ENCODE data around the gene BBX. TPM values are rescaled to one million over a fixed set of nuclear protein-coding genes. Genes with fewer than 3 reads are reported as not detected.

The BBX gene
- total and polyA plus RNA-seq, 2 experiments from 2014 or later = 52.4 to 60.8 TPM

DNA sequence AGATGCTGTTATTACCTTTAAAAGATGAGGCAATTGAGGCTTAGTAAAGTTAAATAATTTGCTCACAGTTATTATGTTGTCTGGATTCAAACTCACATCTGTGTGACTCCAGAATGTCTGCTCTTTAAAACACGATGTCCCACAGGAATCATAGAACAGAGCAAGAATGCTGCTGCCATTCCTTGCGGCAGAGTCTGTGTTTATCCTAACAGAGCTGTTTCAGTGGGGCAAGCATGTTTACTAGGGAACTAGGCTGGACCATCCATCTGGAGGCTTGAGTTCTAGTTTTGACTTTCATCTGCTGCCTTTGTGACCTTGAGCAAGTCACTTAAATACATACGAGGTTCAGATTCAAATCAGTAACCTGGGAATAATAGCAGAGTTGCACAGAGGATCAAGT is 72.1 kb downstream of the BBX start:
- Histone ChIP-seq H3K27ac (no peak overlapping the region), H2AFZ (no peak overlapping the region), H3K9me2 (ENCODE audit: insufficient read depth) (no peaks in the 10 kb centered on the region), H3K4me3 (no peak overlapping the region), H3K27me3 (replicated peaks; ENCODE audit: insufficient read depth) (no peaks in the 10 kb centered on the region), H3F3A (ENCODE audit: insufficient read depth) (peaks cover 7% of the 10 kb centered on the region; the same call in 1 of the 2 replicates), H3K79me2 (ENCODE audit: insufficient read depth) (peaks cover 18% of the 10 kb centered on the region; the same call in 1 of the 2 replicates), H4K20me1 (ENCODE audit: insufficient read depth) (no peaks in the 10 kb centered on the region), H3K36me3 (ENCODE audit: low read depth) (0 out of 2 replicates have a peak, but pooled peaks cover 1% of the 10 kb centered on the region), H3K9me3 (ENCODE audit: low read depth) (no peaks in the 10 kb centered on the region), H3K4me2 (ENCODE audit: unreplicated experiment) (no peak overlapping the region), H3K9ac (no peak overlapping the region), H3K4me1 (ENCODE audit: insufficient read depth) (peaks cover 10% of the 10 kb centered on the region)
- 83 to 90% methylated on average over 3 of the region's 3 CpGs for WGBS, 2 experiments (ENCODE audit: low coverage in 1 of 2, low lambda C conversion rate in 2 of 2, missing lambda C conversion rate in 2 of 2)
- in situ Hi-C loops (cut with MboI) = no loop called here
- TF ChIP-seq EZH2phosphoT487 (IDR thresholded peaks at IDR 0.05; ENCODE audit: insufficient read depth, low read depth) (no peak), EZH2 (IDR thresholded peaks at IDR 0.05; ENCODE audit: insufficient read depth, poor library complexity, severe bottlenecking) (no peak)
- no peak for DNase-seq

DNA sequence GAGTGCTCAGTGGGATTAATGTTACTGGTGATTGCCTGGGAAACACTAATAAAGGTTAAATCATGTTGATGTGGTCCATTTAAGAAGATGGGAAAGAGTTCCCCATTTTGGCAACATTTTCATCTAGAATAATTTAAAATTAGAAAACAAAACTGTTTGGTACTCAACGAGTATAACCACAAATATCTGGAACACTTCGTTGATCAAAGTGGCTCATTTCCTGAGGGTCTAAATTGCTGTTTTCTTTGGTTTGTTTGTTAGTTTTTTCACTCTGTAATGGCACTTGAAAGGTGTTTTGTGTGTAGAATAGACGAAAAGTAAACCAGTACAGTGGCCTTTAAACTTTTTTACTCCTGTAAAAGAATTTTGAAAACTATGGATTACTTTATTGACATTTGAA is 73.9 kb downstream of the BBX start:
- TF ChIP-seq EZH2 (IDR thresholded peaks at IDR 0.05; ENCODE audit: insufficient read depth, poor library complexity, severe bottlenecking) = no peak
- TF ChIP-seq EZH2phosphoT487 (IDR thresholded peaks at IDR 0.05; ENCODE audit: insufficient read depth, low read depth) = no peak
- WGBS, 2 experiments (ENCODE audit: low coverage in 1 of 2, low lambda C conversion rate in 2 of 2, missing lambda C conversion rate in 2 of 2) = 37 to 43% methylated on average over 3 of the region's 3 CpGs
- H3K9me2 ChIP-seq (ENCODE audit: insufficient read depth) = no peaks in the 10 kb centered on the region

DNA sequence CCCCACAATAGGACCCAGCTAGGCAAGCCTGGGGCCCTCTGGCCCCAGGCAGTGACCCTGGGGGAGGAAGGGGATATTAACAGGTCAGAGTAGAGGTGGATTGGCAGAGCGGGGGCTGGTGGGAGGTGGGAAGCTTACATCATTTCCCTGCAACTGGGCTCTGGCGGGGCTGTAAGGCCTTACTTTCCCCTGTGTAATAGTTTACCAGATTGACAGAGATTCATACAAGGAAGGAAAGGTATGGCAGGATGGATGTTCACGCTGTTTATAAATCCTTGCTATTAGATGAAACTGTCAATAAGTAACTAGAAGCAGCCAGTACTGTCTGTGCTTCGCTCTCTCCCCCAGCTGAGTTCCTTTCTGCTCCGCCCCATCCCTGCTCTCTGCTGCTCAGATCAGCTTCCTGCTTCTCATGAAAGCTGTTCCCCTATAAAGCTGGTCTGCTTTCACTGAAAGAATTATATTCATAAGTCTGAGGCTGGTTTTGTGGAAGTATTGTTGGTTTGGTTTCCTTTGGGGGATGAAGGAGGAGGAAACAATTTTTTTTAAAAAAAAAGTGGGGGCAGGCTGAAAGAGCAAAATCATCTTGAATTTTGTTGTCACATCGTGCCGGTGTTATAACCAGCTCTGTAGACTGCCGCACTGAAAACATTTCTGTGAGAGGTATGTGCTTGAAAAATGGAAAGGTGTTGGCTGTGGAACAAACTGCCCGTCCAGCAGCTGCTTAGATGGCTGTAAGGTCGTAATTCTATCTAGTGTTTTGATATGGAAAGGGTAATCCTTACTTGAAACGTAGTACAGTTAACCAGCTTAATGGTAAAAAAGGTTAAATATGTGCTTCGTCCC is 76.4 kb downstream of the BBX start:
- peaks cover 26% of the 10 kb centered on the region for H3K4me1 ChIP-seq (ENCODE audit: insufficient read depth)
- H2AFZ ChIP-seq = peak overlapping the region; percentile 95

More for the DNA sequence above, 73.9 kb downstream of the BBX start:
- H3F3A ChIP-seq (ENCODE audit: insufficient read depth) = peaks cover 19% of the 10 kb centered on the region; the same call in 1 of the 2 replicates
- H3K4me2 ChIP-seq (ENCODE audit: unreplicated experiment) = no peak overlapping the region
- no peaks in the 10 kb centered on the region for H4K20me1 ChIP-seq (ENCODE audit: insufficient read depth)
- no peak overlapping the region for H2AFZ ChIP-seq
- no peaks in the 10 kb centered on the region for H3K36me3 ChIP-seq (ENCODE audit: low read depth)
- DNase-seq = no peak
- peaks cover 32% of the 10 kb centered on the region for H3K79me2 ChIP-seq (ENCODE audit: insufficient read depth)
- H3K27ac ChIP-seq = no peak overlapping the region
- H3K9ac ChIP-seq = no peak overlapping the region
- no peak overlapping the region for H3K4me3 ChIP-seq
- in situ Hi-C loops (cut with MboI) = no loop called here
- no peaks in the 10 kb centered on the region for H3K27me3 ChIP-seq (replicated peaks; ENCODE audit: insufficient read depth)
- H3K9me3 ChIP-seq (ENCODE audit: low read depth) = no peaks in the 10 kb centered on the region
- H3K4me1 ChIP-seq (ENCODE audit: insufficient read depth) = peaks cover 24% of the 10 kb centered on the region

DNA sequence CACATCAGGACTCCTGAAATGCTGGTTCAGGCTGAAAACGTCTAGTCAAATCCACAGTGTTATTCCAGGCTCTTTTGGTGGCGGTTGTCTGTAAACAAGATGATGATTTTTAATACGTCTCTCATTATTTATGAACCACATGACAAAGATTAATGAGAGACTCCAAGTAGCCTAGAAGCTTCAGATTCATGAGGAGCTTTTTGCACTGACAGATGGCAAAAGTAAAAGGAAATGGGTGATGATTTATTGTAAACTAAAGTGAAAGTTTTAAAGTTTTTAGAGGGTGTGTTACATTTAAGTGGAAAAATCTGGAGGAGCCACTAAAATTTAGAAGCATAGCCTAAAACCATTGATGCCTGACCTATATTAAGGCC is 77.0 kb downstream of the BBX start:
- Histone ChIP-seq H3K9me2 (ENCODE audit: insufficient read depth) (no peaks in the 10 kb centered on the region), H3K9me3 (ENCODE audit: low read depth) (no peaks in the 10 kb centered on the region), H3K27me3 (replicated peaks; ENCODE audit: insufficient read depth) (no peaks in the 10 kb centered on the region), H2AFZ (peak overlapping the region; percentile 95), H3K79me2 (ENCODE audit: insufficient read depth) (peaks cover 48% of the 10 kb centered on the region), H3K36me3 (ENCODE audit: low read depth) (no peaks in the 10 kb centered on the region), H3K27ac (peak overlapping the region; percentile 83), H3K4me3 (peak overlapping the region; percentile 77), H3F3A (ENCODE audit: insufficient read depth) (peaks cover 19% of the 10 kb centered on the region; the same call in 1 of the 2 replicates), H3K4me1 (ENCODE audit: insufficient read depth) (peaks cover 32% of the 10 kb centered on the region), H3K9ac (peak overlapping the region; percentile 83), H3K4me2 (ENCODE audit: unreplicated experiment) (peak overlapping the region; percentile 99), H4K20me1 (ENCODE audit: insufficient read depth) (no peaks in the 10 kb centered on the region)
- 0 to 4% methylated on average over 3 of the region's 3 CpGs for WGBS, 2 experiments (ENCODE audit: low coverage in 1 of 2, low lambda C conversion rate in 2 of 2, missing lambda C conversion rate in 2 of 2)
- no peak for TF ChIP-seq EZH2phosphoT487 (IDR thresholded peaks at IDR 0.05; ENCODE audit: insufficient read depth, low read depth)
- TF ChIP-seq EZH2 (IDR thresholded peaks at IDR 0.05; ENCODE audit: insufficient read depth, poor library complexity, severe bottlenecking) = no peak
- DNase-seq = no peak
- in situ Hi-C loops (cut with MboI) = no loop called here

More for the DNA sequence above, 76.4 kb downstream of the BBX start:
- H3K36me3 ChIP-seq (ENCODE audit: low read depth) = no peaks in the 10 kb centered on the region
- H4K20me1 ChIP-seq (ENCODE audit: insufficient read depth) = no peaks in the 10 kb centered on the region
- H3K9me3 ChIP-seq (ENCODE audit: low read depth) = no peaks in the 10 kb centered on the region
- H3K79me2 ChIP-seq (ENCODE audit: insufficient read depth) = peaks cover 44% of the 10 kb centered on the region
- peak overlapping the region; percentile 77 for H3K4me3 ChIP-seq
- WGBS, 2 experiments (ENCODE audit: low coverage in 1 of 2, low lambda C conversion rate in 2 of 2, missing lambda C conversion rate in 2 of 2) = 8% methylated on average over 12 of the region's 12 CpGs
- DNase-seq = peak; percentile 69
- TF ChIP-seq EZH2 (IDR thresholded peaks at IDR 0.05; ENCODE audit: insufficient read depth, poor library complexity, severe bottlenecking) (no peak), EZH2phosphoT487 (IDR thresholded peaks at IDR 0.05; ENCODE audit: insufficient read depth, low read depth) (no peak)
- H3K4me2 ChIP-seq (ENCODE audit: unreplicated experiment) = peak overlapping the region; percentile 99
- in situ Hi-C loops (cut with MboI) = no loop called here
- H3K27ac ChIP-seq = peak overlapping the region; percentile 83
- peaks cover 19% of the 10 kb centered on the region; the same call in 1 of the 2 replicates for H3F3A ChIP-seq (ENCODE audit: insufficient read depth)
- no peaks in the 10 kb centered on the region for H3K27me3 ChIP-seq (replicated peaks; ENCODE audit: insufficient read depth)
- H3K9me2 ChIP-seq (ENCODE audit: insufficient read depth) = no peaks in the 10 kb centered on the region
- peak overlapping the region; percentile 83 for H3K9ac ChIP-seq

All from GM23248 (cell line).